CD4-positive, CD25-positive, alpha-beta regulatory T cell (primary cell): ENCODE results near the gene CNN2. TPM values are rescaled to one million over a fixed set of nuclear protein-coding genes. Genes with fewer than 3 reads are reported as not detected.

ENCODE experiments used
- ATAC-seq, 2 donors: fragments of 150-1000 bp; cut with Tn5 transposase; one replicate each; pipeline ENCODE4 v1.10.0; 2021; ENCODE audit warnings: low read depth in 2 of 2, moderate number of reproducible peaks in 2 of 2, moderate library complexity in 1 of 2
- DNase-seq, 3 donors: peaks; one replicate each; pipeline versions ENCODE4 v3.0.0 to v3.0.0-alpha.2; 2012 to 2022; ENCODE audit warnings: mixed read lengths in 1 of 3
- H3K27ac ChIP-seq: one replicate; pipeline ENCODE4 v1.7.0; 2013; ENCODE audit warnings: mild to moderate bottlenecking, low read length; ENCODE audit not compliant: insufficient read depth, poor library complexity, severe bottlenecking
- H3K27me3 ChIP-seq: one replicate; pipeline ENCODE4 v1.7.0; 2013; ENCODE audit warnings: low read length; ENCODE audit not compliant: control insufficient read depth, insufficient read depth
- H3K36me3 ChIP-seq: one replicate; pipeline ENCODE4 v1.7.0; 2013; ENCODE audit warnings: mild to moderate bottlenecking, low read length, moderate library complexity; ENCODE audit not compliant: control insufficient read depth, insufficient read depth
- H3K4me1 ChIP-seq: 2 replicates; pipeline ENCODE4 v1.7.0; 2013; ENCODE audit warnings: mild to moderate bottlenecking, low read length; ENCODE audit not compliant: insufficient read depth, control insufficient read depth, poor library complexity, severe bottlenecking
- H3K4me3 ChIP-seq: one replicate; pipeline ENCODE4 v1.7.0; 2013; ENCODE audit warnings: low read depth, mild to moderate bottlenecking, low read length, moderate library complexity
- H3K9me3 ChIP-seq, 2 experiments: 1 replicate in 1 of 2; 2 replicates in 1 of 2; pipeline ENCODE4 v1.7.0; 2013; ENCODE audit warnings: low read length in 2 of 2, mild to moderate bottlenecking in 1 of 2, moderate library complexity in 1 of 2; ENCODE audit not compliant: control insufficient read depth in 2 of 2
- H3K27ac Mint-ChIP-seq, 3 donors: one replicate each; pipeline ENCODE4 v1.8.0; 2020 to 2022; ENCODE audit warnings: mild to moderate bottlenecking in 3 of 3, mixed read lengths in 3 of 3, moderate library complexity in 2 of 3
- H3K27me3 Mint-ChIP-seq: one replicate; pipeline ENCODE4 v1.8.0; 2022; ENCODE audit warnings: mild to moderate bottlenecking, mixed read lengths
- H3K36me3 Mint-ChIP-seq: one replicate; pipeline ENCODE4 v1.8.0; 2020; ENCODE audit warnings: mixed read lengths
- H3K4me1 Mint-ChIP-seq, 4 donors: one replicate each; pipeline ENCODE4 v1.8.0; 2020 to 2022; ENCODE audit warnings: mixed read lengths in 4 of 4, mild to moderate bottlenecking in 1 of 4
- H3K4me3 Mint-ChIP-seq, 4 donors: one replicate each; pipeline ENCODE4 v1.8.0; 2020 to 2022; ENCODE audit warnings: mild to moderate bottlenecking in 4 of 4, mixed read lengths in 4 of 4, moderate library complexity in 3 of 4
- H3K9me3 Mint-ChIP-seq, 7 donors: one replicate each; pipeline ENCODE4 v1.8.0; 2020 to 2022; ENCODE audit warnings: mixed read lengths in 7 of 7, mild to moderate bottlenecking in 3 of 7, moderate library complexity in 2 of 7
- polyA plus RNA-seq, 4 donors: library from polyadenylated mRNA; unstranded; fragments of 300-500 nt; fragmentation: Illumina TruSeq; gene quantifications; one replicate each; pipeline ENCODE4 v1.2.3, GENCODE V29; 2021
- total RNA-seq: library from RNA; stranded (reverse); gene quantifications from one replicate; pipeline ENCODE4 v1.2.3, GENCODE V29; 2022

The CNN2 gene
- total and polyA plus RNA-seq, 5 donors from 2014 or later, result 378 to 426 (median 397) TPM

GRCh38 chr19:1070576-1070930 lies 44.1 kb downstream of the CNN2 start:
- Histone ChIP-seq H3K27me3 (no peaks in the 10 kb centered on the region), H3K36me3 (peaks cover 34% of the 10 kb centered on the region), H3K27ac (no peak overlapping the region), H3K9me3 (no peaks in the 10 kb centered on the region), H3K4me1 (peaks cover 82% of the 10 kb centered on the region), H3K4me3 (no peak overlapping the region)
- Mint-ChIP-seq H3K4me3 (peak overlapping the region; percentile 24 to 99 (median 58)), H3K9me3 (peaks cover 0 to 2% (median 0%) of the 10 kb centered on the region in 7 donors), H3K4me1 (peaks cover 0 to 65% (median 13%) of the 10 kb centered on the region in 4 donors), H3K36me3 (peaks cover 30% of the 10 kb centered on the region), H3K27me3 (peaks cover 4% of the 10 kb centered on the region), H3K27ac (peak overlapping the region in 2 of 3 donors; percentile 51 to 95)
- DNase-seq, result no peak
- no peak for ATAC-seq

DNA sequence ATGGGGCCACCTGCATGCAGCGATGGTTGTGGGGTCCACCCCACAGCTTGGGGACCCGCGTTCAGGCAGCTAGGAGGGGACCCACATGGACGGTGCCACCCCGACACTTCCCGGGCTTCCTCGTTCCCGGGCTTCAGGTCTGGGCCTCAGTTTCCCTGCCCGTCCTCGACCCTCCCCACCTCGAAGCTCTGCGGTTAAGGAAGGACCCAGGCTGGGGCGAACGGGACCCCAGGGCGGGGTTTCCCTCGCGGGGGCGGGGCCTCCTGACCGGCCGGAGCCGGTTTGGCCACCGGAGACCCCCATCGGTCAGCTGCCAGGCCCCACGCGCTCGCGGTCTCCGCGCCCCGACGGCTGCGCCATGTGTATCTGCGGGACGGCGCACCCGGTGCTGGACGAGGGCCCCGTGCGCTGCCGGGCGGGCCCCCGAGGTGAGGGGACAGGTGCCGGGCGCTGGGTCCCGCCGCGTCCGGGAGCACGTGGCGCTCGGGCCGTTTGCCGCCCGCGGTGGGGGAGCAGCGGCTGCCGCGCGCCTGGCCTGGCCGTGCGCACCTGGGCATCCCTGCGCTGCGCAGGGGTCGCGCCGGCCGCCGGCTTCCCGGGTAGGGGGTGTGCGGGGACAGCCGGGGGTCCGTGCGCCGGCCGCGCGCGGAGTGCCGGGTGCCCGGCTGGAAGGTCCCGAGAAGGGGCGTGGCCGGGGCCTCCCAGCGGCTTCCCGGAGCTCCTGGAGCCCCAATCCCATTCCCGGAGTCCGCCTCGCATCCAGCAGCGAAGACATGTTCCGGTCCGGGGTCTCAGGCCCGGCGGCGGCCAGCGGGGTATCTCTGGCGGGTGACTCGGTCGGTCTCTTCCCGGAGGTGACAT lies 44.8 kb downstream of the CNN2 start:
- Mint-ChIP-seq H3K9me3 (peaks cover 0 to 2% (median 0%) of the 10 kb centered on the region in 7 donors), H3K27ac (peak overlapping the region; percentile 84 to 97 (median 87)), H3K27me3 (peaks cover 9% of the 10 kb centered on the region), H3K4me1 (peaks cover 0 to 65% (median 16%) of the 10 kb centered on the region in 4 donors), H3K4me3 (peak overlapping the region; percentile 78 to 99 (median 84)), H3K36me3 (peaks cover 36% of the 10 kb centered on the region)
- DNase-seq (peak in 1 of 3 donors; percentile 1), ATAC-seq (no peak)
- Histone ChIP-seq H3K27ac (peak overlapping the region; percentile 63), H3K4me1 (peaks cover 82% of the 10 kb centered on the region), H3K36me3 (peaks cover 40% of the 10 kb centered on the region), H3K4me3 (no peak overlapping the region), H3K9me3 (no peaks in the 10 kb centered on the region), H3K27me3 (no peaks in the 10 kb centered on the region)

GRCh38 chr19:1072371-1073015 lies 46.1 kb downstream of the CNN2 start:
- Histone ChIP-seq H3K4me1 (peaks cover 88% of the 10 kb centered on the region), H3K9me3 (no peaks in the 10 kb centered on the region), H3K27ac (peak overlapping the region; percentile 63), H3K27me3 (no peaks in the 10 kb centered on the region), H3K36me3 (peaks cover 42% of the 10 kb centered on the region), H3K4me3 (no peak overlapping the region)
- H3K4me3 Mint-ChIP-seq, result peak overlapping the region; percentile 78 to 89 (median 84)
- peak overlapping the region; percentile 84 to 97 (median 87) for H3K27ac Mint-ChIP-seq
- DNase-seq (no peak), ATAC-seq (no peak)
- peaks cover 41% of the 10 kb centered on the region for H3K36me3 Mint-ChIP-seq
- H3K4me1 Mint-ChIP-seq, result peaks cover 0 to 72% (median 24%) of the 10 kb centered on the region in 4 donors
- peaks cover 0 to 2% (median 0%) of the 10 kb centered on the region in 7 donors for H3K9me3 Mint-ChIP-seq
- peaks cover 16% of the 10 kb centered on the region for H3K27me3 Mint-ChIP-seq

- DNase-seq, result peak in 1 of 3 donors; percentile 9
- peak overlapping the region; percentile 49 to 84 (median 69) for H3K27ac Mint-ChIP-seq
- H3K36me3 Mint-ChIP-seq, result peaks cover 41% of the 10 kb centered on the region
- peaks cover 42% of the 10 kb centered on the region for H3K36me3 ChIP-seq
- H3K27ac ChIP-seq, result peak overlapping the region; percentile 63
- H3K4me3 Mint-ChIP-seq, result peak overlapping the region; percentile 4 to 89 (median 82)
- peaks cover 16% of the 10 kb centered on the region for H3K27me3 Mint-ChIP-seq
- no peaks in the 10 kb centered on the region for H3K27me3 ChIP-seq
- H3K9me3 ChIP-seq, result no peaks in the 10 kb centered on the region
- H3K9me3 Mint-ChIP-seq, result peaks cover 0 to 2% (median 0%) of the 10 kb centered on the region in 7 donors
- no peak overlapping the region for H3K4me3 ChIP-seq
- no peak for ATAC-seq
- H3K4me1 ChIP-seq, result peaks cover 93% of the 10 kb centered on the region
- peaks cover 0 to 79% (median 24%) of the 10 kb centered on the region in 4 donors for H3K4me1 Mint-ChIP-seq
These were observed 46.9 kb downstream of the CNN2 start for GRCh38 chr19:1073063-1073955.

DNA sequence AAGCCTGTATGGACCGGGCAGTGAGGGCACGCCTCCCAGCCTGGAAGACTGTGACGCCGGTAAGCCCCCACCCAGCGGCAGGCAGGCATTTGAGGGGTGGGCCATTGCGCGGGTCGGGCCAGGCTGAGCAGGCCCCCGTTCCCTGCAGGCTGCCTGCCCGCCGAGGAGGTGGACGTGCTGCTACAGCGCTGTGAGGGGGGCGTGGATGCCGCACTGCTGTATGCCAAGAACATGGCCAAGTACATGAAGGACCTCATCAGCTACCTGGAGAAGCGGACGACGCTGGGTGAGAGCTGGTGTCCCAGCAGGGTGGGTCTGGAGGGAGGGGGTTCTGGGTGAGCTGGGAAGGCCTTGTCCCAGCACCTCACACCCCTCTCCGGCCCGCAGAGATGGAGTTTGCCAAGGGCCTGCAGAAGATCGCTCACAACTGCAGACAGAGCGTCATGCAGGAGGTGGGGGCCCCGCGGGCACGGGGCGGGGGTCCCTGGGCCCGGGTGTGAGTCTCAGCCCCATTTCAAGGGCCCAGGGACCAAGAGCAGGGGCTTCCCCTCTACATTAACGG lies 47.6 kb downstream of the CNN2 start:
- ATAC-seq (no peak), DNase-seq (no peak)
- Histone ChIP-seq H3K9me3 (no peaks in the 10 kb centered on the region), H3K27ac (peak overlapping the region; percentile 63), H3K36me3 (peaks cover 42% of the 10 kb centered on the region), H3K4me3 (no peak overlapping the region), H3K27me3 (no peaks in the 10 kb centered on the region), H3K4me1 (peaks cover 91% of the 10 kb centered on the region)
- H3K4me1 Mint-ChIP-seq, result peaks cover 0 to 74% (median 21%) of the 10 kb centered on the region in 4 donors
- peak overlapping the region; percentile 71 to 89 (median 87) for H3K4me3 Mint-ChIP-seq
- H3K27me3 Mint-ChIP-seq, result peaks cover 16% of the 10 kb centered on the region
- H3K27ac Mint-ChIP-seq, result peak overlapping the region in 2 of 3 donors; percentile 26 to 67
- H3K36me3 Mint-ChIP-seq, result peaks cover 36% of the 10 kb centered on the region
- H3K9me3 Mint-ChIP-seq, result peaks cover 0 to 2% (median 0%) of the 10 kb centered on the region in 7 donors

DNA sequence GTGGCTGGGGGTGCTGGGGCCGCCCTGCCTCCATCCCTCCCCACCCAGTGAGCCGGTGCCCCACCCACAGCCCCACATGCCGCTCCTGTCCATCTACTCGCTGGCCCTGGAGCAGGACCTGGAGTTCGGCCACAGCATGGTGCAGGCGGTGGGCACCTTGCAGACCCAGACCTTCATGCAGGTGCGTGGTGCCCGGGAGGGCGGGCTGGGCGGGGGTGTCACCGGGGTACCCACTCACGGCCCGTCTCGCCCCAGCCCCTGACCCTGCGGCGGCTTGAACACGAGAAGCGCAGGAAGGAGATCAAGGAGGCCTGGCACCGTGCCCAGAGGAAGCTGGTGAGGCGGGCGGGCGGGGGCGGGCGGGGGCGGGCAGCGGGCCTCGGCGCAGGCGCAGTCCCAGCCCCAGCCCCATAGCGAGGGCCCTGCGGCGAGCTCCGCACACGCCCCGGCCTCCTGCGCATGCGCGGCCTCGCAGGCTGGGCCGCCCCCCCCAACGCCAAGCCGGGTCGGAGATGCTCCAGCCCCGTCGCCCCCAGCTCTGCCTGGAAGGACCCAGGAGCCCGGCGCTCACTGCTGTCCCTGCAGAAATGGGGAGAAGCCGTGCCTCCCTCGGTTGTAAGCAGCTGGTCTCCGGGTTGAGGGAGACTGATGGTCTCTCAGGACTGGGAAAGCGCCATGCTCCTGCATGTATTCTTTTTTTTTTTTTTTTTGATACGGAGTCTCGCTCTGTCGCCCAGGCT lies 48.3 kb downstream of the CNN2 start:
- Histone ChIP-seq H3K9me3 (no peaks in the 10 kb centered on the region), H3K27me3 (no peaks in the 10 kb centered on the region), H3K4me3 (no peak overlapping the region), H3K4me1 (peaks cover 91% of the 10 kb centered on the region), H3K27ac (peak overlapping the region; percentile 94), H3K36me3 (peaks cover 49% of the 10 kb centered on the region)
- ATAC-seq (peak; percentile 37 to 42), DNase-seq (peak; percentile 91 to 94 (median 92))
- Mint-ChIP-seq H3K27ac (peak overlapping the region; percentile 97 to 99 (median 97)), H3K4me3 (peak overlapping the region; percentile 88 to 97 (median 92)), H3K27me3 (peaks cover 16% of the 10 kb centered on the region), H3K4me1 (peaks cover 0 to 69% (median 21%) of the 10 kb centered on the region in 4 donors), H3K36me3 (peaks cover 31% of the 10 kb centered on the region), H3K9me3 (peaks cover 0 to 2% (median 0%) of the 10 kb centered on the region in 7 donors)
